DMS 273 treated with DMSO at 0.1 percent for 48 hours (cell line): Measurements from ENCODE around the gene COL4A1.
"Not testable (repeated sequence)": the region's sequence is repeated elsewhere in the genome, so short reads cannot be mapped to it uniquely, and the experiment has no call there.

Experiments
- DNase-seq: peaks from one replicate; lab custom pipeline; 2025; lab: John Stamatoyannopoulos, UW

Gene COL4A1

GRCh38 chr13:110131424-110131823 is 175.5 kb downstream of the COL4A1 start:
- DNase-seq = no peak

DNA sequence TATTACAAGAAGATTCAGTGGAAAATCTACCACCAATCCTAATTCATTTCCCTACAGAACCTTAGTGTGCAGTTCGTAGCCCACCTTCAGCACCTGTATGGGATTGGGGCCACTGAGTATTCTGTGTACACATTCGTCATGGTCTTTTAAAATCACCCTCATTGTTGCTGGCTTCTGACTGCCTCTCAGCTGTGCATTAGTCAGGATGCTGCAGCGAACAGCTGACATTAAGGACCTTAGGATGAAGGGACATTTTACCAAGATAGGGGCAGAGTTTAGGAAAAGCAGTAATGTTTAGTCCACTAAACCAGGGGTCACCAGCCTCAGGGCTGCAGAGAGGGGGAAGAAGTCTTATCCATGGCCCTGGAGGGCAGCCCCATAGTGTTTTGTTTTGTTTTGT is 176.5 kb downstream of the COL4A1 start:
- DNase-seq = no peak

DNA sequence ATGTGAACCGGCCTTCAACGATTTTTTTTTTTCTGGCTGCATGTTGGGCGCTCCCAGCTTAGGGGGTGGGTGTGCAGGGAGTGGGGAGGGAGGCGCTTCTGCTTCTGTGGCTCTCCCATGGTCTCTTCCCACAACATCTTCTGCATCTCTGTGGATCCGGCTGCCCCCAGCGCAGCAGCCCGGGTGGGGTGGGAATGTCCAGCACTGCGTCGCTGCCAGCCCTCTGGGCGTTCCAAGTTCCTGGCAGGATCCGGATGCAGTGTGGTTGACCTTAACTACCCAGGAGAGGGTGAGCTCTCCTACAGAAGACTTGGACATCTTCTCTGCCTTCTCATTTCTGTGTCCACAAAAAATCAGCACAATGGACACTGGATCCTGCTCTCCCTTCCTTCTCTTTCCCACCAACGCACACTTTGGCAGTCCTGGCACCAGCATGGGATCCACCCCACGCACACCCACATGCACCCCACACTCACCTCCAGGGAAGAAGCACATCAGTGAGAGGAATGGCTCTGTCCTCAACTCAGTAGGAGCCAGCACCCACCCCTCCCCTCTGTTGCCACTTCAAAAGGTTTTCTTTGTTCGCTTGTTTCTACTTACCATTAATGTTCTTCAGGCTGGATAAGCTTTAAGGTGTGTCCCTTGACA is 177.3 kb downstream of the COL4A1 start:
- DNase-seq = no peak

GRCh38 chr13:110129076-110129475 is 177.9 kb downstream of the COL4A1 start:
- DNase-seq = no peak

GRCh38 chr13:110128546-110128945 is 178.4 kb downstream of the COL4A1 start:
- DNase-seq = no peak

DNA sequence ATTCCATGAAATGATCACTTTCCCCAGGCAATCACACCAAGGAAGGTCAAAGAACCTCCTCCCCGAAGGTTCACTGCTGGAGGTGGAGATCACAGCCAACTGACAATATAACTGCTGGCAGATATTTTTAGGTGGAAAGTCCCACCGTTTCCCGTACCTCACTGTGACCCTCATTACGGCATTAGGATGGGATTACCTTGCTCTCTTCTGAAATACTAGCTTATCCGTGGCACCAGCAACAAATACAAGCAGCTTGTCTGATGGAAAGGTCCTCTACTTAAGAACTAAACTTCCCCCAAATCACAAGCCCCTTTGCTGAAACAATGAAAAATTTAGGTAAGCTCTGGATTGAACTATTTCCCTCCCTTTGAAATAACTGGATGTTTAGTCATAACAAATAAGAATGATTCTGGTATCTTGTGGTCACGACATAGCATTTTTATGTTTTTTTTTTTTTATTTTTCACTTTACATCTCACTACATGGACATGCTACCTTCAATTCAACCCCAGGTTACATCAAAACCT is 178.9 kb downstream of the COL4A1 start:
- DNase-seq = no peak

- DNase-seq = no peak
Measured at GRCh38 chr13:110126391-110126961, 180.5 kb downstream of the COL4A1 start.

DNA sequence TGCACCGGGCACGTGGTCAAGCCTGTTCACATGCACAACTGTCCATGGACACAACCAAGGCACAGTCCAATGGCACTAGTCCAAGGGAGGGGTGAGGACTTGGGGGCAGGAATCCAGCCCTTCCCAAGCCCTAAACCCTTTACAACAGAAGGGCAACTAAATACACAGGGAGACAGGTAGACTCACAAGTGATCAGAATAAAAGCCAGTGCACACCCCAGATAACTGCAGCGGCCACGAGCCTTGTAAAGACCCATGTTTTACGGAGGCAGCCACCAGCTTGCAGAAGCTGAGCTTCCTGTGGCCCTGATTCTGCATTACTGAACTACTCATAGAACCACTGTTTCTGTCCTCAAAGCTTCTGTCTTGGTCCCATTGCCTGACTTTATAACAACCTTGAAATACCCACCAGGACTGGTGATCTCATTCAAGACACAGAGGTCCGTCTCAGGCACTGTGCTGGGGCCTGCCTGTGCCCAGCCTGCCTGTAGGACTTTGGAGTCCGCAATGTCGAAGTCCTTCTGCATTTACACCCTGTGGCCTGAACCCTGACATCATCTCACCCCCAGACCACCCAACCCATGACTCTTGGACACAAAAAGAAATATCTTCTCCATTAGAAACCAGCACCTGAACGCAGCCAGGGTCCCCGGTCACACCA is 181.2 kb downstream of the COL4A1 start:
- no peak for DNase-seq

- DNase-seq = no peak
Measured at GRCh38 chr13:110125157-110125556, 181.8 kb downstream of the COL4A1 start.

GRCh38 chr13:110124201-110124940 is 182.6 kb downstream of the COL4A1 start:
- DNase-seq = no peak

DNA sequence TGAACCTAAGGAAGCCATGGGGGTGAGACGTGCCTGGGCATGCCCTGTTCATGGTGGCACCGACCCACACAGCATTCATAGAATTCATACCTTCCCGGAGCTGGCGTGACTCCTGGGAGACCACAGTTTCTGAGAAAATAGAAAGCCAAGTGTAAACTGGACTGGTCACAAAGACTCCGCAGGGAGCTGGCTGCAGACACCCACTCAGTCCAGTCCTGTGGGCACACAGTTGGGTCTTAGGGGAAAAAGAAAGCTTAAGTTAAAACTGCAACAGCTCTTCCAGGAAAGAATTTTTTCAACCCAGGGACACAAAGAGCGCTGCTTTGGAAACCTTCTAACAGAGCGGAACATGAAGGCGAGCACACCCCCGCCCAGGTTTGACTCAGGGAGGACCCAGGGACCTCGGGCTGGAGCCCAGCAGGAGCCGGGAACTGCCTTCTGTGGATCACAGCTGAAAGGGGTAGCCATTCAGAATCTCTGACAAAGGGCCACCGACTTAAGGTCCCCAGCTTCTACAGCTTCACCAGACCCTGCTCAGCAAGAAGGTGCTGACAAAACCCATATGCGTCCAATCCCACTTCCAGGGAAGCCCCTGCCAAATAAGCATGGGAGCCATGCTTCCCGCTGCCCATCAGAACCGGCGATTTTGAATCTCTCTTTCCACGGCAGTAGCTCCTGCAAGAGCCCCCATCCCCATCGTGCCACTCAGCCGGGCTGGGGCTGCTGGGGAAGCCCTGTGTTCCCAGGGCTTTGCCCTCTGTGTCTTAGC is 183.7 kb downstream of the COL4A1 start:
- DNase-seq = no peak

DNA sequence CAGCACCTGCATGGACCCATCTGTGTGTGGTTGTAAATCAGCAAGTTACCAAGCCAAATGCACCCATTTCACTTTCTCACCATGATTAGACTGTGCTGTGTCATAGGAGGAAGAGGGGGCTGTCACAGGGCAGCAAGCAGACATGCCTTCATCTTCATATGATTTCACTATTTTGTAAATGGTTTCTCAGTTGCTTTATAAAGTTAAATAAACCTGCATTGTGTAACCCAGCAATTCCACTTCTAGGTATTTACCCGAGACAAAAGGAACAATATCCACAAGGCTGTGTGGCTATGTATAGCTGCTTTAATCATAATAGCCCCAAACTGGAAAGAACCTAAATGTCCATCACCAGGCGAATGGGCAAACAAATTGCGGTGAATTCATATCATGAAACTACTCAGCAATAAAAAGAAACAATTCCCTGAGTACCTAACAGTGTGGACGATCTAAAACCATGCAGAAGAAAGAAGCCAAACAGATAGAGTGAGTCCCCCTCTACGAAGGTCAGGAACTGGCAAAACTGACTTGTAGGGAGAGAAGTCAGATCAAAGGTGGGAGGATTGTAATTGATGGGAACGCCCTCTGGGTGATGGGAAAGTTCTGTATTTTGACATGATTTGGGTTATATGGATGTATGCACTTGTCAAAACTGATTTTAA is 185.4 kb downstream of the COL4A1 start:
- no peak for DNase-seq

DNA sequence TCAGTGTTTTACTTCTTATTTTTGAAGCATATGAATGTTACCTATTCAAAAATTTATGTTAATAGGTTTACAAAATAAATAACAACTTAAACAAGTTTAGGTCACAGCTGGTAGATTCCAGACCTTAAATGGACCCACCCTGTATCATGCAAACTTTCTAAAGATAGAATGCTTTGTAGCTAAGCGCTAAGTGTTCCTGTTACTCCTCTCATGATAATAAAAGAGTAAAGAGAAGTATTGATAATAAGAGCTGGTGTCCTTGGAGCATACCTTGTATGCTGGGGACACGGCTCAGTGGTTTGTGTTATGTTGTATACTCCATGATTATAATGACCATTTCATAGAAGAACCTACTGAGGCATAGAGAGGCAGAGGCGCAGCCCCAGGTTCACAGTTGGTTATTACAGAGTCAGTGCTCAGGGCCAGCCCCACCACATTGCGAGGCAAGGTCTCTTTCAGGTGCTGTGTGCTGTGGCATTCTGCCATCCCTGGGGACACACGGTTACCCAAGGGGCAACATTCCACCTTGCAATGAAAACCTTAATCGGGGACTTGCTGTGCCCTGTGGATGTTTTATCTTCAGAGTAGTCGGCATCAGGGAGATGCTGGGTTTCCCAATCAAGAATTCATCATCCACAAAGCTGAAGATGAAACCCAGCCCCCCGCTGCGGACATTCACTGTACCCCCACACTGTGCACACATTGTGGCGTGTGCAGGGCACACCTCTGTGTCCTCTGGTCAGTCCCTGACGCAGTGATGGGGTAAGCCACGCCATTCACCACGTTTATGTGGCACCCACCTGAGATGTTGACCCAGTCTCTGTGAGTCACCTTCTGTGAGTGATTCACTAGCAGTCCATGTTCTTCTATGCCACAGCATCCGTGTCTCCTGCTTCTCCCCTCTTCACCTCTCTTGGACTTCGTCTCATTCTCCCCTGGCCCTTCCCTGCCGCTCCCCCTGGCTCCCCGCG is 186.7 kb downstream of the COL4A1 start:
- DNase-seq = no peak

DNA sequence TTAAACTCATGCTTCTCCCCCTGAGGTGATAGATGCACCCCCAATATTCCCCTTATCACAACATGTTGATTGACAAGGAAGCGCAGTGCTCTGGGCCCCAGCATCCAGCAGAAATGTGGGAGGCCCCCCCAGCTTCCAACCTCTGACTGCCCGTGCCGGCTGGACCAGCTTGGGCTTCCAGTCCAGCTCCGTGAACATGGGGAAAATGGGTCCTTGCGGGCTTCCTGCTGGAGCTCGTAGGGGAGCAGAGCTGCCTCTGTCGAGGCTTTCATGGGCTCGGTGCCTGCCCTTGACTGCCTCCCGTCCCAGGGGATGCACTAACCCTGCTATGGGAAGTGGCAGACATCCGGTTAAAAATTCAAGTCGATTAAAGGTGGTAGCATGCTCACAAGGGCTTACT is 188.9 kb downstream of the COL4A1 start:
- DNase-seq = no peak

GRCh38 chr13:110116072-110116487 is 190.9 kb downstream of the COL4A1 start:
- no peak for DNase-seq

DNA sequence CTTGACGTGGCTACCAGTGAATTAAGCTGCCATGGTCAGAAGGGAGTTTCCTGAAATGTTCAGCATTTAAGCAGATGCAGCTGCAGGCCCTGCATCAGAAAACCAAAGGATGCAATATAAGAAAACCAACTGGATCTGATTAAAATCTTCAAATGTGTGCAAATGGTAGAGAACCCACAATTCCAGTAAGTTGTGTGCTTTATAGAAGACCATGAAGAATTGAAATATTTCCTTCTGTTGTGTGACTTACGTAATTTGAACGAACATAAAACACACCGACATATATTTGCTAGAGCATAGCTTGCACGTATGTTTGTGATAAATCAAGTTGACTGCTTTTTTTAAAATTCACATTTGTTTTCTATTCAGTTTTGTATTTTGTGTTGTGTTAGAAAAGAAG is 191.4 kb downstream of the COL4A1 start:
- DNase-seq = no peak

DNA sequence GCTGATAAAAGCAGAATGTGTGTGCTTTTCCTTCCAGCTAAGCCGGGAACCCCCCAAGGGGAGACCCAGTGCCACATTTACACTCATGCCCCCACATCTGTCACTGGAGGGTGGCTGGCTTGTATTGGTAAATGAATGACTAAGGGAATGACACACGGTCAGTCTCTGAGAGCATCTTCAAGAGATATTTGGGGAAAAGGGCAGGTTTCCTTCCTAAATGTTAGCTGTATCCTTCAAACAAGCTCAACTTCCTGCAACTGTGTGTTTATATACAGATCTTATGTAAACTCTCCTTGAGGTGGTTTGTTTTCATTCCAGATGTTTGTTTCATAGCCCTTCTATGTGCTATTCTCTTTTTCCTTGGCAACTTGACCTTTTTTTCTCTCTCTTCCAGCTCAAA is 192.6 kb downstream of the COL4A1 start:
- DNase-seq = no peak

DNA sequence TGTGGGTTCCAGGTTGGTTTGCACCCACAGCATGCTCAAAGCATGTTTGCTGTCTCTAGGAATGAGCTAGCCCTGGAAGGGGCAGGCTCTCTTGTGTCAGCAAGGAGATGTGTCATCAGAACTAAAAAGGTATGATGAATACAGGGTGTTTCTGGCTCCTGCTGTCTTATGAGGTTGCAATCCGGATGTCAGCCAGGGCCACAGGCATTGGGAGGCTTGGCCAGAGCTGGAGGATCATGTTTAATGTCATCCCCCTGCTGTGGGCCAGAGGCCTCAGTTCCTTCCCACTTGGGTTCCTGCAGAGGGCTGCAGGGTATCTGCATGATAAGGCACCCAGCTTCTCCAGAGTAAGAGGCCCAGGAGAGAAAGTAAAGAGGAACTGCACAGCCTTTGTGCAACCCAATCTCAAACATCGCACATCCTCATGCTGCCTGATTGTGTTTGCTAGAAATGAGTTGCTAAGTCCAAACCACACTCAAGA is 193.6 kb downstream of the COL4A1 start:
- DNase-seq = no peak

GRCh38 chr13:110112379-110112778 is 194.6 kb downstream of the COL4A1 start:
- not testable (repeated sequence) for DNase-seq

GRCh38 chr13:110110783-110111182 is 196.2 kb downstream of the COL4A1 start:
- DNase-seq = no peak
